ENCODE results near the gene XK. TPM values are rescaled to one million over a fixed set of nuclear protein-coding genes. Genes with fewer than 3 reads are reported as not detected.

Gene XK
- total RNA-seq, 1 donor: 0.09 TPM

DNA sequence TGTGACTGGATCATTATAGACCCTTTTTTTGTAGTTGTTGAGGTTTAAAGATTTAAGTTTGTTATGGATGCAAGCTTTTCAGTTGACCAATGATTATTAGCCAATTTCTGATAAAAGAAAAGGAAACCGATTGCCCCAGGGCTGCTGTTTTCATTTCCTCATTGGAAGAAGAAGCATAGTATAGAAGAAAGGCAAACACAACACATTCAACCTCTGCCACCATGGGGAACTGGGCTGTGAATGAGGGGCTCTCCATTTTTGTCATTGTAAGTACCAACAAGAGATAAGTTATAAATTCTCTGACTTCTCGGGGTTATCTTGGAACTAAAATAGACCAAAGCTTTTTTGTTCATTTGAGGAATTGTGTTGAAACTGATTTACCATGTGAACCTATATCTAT, 94.3 kb downstream of the XK start, which contains the start of gene CYBB:
TSS of gene CYBB (plus strand) at position 203 of the 400 bp plus-strand sequence. CDS start at position 222, 19 bp downstream.
- no peak within 1 kb of the TSS for H3K4me3 ChIP-seq (ENCODE audit: low read depth, low read length)
- DNase-seq (ENCODE audit: low read depth): no peak
- TF ChIP-seq, protein P1, sequence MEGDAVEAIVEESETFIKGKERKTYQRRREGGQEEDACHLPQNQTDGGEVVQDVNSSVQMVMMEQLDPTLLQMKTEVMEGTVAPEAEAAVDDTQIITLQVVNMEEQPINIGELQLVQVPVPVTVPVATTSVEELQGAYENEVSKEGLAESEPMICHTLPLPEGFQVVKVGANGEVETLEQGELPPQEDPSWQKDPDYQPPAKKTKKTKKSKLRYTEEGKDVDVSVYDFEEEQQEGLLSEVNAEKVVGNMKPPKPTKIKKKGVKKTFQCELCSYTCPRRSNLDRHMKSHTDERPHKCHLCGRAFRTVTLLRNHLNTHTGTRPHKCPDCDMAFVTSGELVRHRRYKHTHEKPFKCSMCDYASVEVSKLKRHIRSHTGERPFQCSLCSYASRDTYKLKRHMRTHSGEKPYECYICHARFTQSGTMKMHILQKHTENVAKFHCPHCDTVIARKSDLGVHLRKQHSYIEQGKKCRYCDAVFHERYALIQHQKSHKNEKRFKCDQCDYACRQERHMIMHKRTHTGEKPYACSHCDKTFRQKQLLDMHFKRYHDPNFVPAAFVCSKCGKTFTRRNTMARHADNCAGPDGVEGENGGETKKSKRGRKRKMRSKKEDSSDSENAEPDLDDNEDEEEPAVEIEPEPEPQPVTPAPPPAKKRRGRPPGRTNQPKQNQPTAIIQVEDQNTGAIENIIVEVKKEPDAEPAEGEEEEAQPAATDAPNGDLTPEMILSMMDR (IDR thresholded peaks at IDR 0.05; ENCODE audit: insufficient read depth, low read length): no peak

DNA sequence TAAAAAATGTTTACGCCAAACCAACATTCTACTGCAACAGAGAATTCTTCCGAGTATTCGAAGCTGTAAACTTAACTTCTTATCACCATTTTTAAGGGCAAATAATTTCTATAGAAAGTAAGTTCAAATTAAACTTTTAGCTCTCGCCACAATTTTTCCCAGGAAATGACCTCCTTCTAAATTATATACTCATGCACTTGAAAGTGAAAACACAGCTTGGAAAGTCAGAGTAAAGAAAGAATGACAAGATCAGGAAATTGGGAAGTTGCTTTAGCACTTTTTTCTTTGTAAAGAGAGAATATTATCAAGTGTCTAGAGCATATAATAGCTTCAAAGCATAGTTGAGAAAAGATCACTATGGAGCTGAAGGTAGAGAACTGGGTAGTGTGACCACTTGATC, 95.5 kb downstream of the XK start:
- no peak for DNase-seq (ENCODE audit: low read depth)
- TF ChIP-seq, protein P1 (IDR thresholded peaks at IDR 0.05; ENCODE audit: insufficient read depth, low read length): no peak
- no peak overlapping the region for H3K4me3 ChIP-seq (ENCODE audit: low read depth, low read length)

Other genes with a start within 250 kb of the XK start
- 0.18 TPM in 1 of 2 replicates, not detected in the other for gene LANCL3, start 114.1 kb upstream of the XK start, total RNA-seq (ENCODE audit: low replicate concordance)
- not detected in 2 replicates for gene CYBB, start 94.3 kb downstream of the XK start, total RNA-seq (ENCODE audit: low replicate concordance)
- gene DYNLT3, start 161.8 kb downstream of the XK start, total RNA-seq (ENCODE audit: low replicate concordance): 19.4 and 64.2 TPM in 2 replicates